HG03060 (cell line): ENCODE measurements around the gene NYAP1.
"Not testable (repeated sequence)": the region's sequence is repeated elsewhere in the genome, so short reads cannot be mapped to it uniquely, and the experiment has no call there.

Source experiments
- ATAC-seq: cut with Tn5 transposase; IDR thresholded peaks from one replicate; pipeline ENCODE4 v1.9.1; 2021; ENCODE audit warnings: low read depth, moderate number of reproducible peaks; ENCODE audit not compliant: unreplicated experiment

NYAP1 gene

DNA sequence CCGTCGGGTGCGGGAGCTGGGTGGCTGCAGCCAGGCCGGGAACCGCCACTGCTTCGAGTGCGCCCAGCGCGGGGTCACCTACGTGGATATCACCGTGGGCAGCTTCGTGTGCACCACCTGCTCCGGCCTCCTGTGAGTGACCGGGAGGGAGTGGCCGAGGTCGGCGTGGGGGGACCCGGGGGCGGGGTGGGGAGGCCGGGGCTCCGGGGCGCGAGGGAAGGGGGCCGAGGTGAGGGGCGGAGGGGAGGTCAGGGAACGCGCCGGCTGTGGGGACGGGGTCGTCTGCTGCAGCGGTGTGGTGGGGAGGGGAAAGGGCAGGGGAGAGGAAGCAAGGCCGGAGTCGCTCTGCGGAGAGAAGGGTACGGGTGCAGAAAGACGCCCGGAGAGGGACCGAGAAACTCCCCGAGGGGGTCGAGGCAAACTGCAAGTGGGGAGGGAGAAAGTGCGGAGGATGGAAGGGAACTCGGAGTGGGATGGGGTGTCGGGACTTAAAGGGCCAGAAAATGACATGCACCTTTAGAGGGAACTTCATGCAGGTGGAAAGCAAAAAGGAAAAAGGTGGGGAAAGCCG is 55.8 kb downstream of the NYAP1 start:
- no peak for ATAC-seq

DNA sequence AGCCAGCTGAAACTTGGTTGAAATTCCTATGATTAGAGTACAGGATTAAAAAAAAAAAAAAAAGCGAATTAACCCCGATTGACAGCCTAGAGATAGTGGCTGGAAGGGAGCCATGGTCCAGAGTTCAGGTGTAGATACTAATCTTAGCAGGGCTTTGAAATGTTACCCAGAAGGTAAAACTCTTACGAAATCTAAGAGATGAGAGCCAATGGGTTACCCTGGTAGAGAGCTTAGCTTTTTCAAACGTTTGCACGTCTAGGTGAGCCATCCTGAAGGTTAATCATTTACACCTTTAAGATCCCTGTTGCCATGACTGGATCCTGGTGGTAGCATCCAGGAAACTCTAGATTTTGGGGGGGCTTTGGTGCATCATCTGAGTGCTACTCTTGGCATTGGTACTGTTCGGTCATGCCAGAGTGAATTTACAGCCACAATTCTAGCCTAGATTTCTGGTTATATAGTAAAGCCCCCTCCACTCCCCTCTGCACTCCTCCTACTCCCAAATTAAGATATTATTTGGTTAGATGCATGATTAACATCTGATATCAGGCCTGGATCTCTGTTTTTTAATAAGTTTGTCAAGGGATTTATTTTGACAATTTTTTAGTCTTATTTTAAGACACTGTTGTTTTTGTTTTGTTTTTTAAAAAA is 56.5 kb downstream of the NYAP1 start:
- ATAC-seq, result no peak

- not testable (repeated sequence) for ATAC-seq
These were observed 57.6 kb downstream of the NYAP1 start for GRCh38 chr7:100541309-100541708.

DNA sequence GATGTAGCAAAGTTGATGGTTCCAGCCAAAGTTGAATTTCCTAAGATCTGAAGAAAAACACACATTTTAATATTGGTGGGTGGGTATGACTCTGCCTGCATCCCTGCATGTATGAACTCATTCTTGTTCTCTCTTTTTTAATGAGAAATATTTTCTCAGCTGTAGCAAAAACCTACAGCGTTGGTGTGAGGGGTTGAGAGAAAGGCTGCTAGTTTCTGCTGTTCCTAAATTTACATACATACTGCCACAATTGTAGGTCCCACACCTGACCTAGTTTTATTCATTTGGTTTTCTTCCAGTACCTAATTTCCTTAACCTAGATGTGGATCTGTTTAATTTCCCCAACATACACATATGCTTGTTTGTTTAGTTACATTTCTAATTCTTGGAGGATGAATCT is 59.9 kb downstream of the NYAP1 start:
- no peak for ATAC-seq

DNA sequence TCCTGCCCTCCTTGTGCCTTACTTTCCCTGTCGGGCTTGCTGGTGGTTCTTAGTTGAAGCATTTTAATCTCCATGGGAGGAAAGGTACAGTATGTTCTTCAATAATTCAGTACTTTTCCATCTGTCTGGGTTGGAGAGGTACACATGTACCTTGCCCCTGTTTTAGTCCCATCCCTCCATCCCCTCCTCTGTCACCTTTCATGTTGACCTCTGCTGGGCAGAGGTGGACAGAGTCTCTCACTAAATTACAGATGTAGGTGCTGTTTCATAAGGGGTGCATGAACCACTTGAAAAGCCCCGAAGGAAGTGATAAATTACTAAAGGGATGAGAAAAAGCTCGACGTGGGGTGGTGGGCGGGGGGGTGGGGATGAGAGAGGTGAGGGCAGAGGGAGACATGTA is 60.7 kb downstream of the NYAP1 start:
- no peak for ATAC-seq
